Peyer's patch (tissue), 4 donors: Measurements from ENCODE around the gene TRAF2.

Source experiments
- CTCF ChIP-seq, 6 experiments: fragments of 450-650 bp in 4 of 6; fragments of 200-600 bp in 2 of 6; sonication (generic) in 1 of 6; IDR thresholded peaks; one replicate each; pipeline ENCODE4 v1.5.1; 2017 to 2019; ENCODE audit warnings: antibody characterized with exemption in 6 of 6, mild to moderate bottlenecking in 3 of 6, moderate library complexity in 1 of 6
- POLR2A ChIP-seq, 2 donors: fragments of 450-650 bp; IDR thresholded peaks; one replicate each; pipeline ENCODE4 v1.5.1; 2017; ENCODE audit warnings: antibody characterized with exemption in 2 of 2, mild to moderate bottlenecking in 2 of 2, moderate library complexity in 2 of 2

- TF ChIP-seq POLR2A (IDR thresholded peaks at IDR 0.05) (no peak), CTCF (IDR thresholded peaks at IDR 0.05) (no peak)
Measured at GRCh38 chr9:136881691-136882108, 4.6 kb upstream of the TRAF2 start.
